Measurements from ENCODE around the gene MTPN. TPM values are rescaled to one million over a fixed set of nuclear protein-coding genes. Genes with fewer than 3 reads are reported as not detected.

MTPN gene
- total RNA-seq, 6 experiments from 2014 or later = 31.6 to 42.3 (median 39.5) TPM

DNA sequence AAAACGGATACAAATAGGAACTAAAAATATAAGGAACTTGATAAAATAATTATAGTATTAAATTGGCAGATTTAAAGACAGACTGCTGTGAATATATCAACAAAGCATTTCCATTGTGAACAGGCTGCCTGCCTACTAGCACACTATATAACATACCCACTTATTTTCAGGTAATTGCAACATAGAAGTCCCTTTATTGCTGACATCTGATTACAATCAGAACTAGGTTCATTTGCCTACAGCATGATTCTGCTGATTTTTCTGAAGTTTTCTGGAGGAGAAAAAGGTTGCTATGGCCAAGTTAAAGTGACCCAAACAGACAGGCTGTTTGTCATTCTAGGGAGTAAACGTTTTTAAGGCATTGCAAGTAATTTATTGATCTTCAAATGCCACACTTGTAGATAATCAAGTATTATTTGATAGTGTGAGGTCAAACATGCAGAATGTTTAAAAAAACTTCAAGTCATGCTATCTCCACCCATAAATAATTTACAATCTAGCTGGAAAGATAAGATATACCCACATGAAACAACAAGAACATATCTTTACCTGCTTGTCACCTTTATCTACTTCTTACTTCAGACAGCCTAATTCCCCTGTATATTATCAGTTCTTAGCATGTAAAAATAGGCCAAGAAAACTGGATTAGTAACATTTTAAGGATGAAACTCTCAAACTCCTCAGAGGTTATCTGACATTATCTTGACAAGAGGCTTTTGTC, 40.5 kb downstream of the MTPN start:
- DNase-seq (no peak), ATAC-seq (peak in 2 of 4 donors; percentile 23 to 29)
- Histone ChIP-seq H3K36me3 (no peaks in the 10 kb centered on the region), H3K27me3 (no peaks in the 10 kb centered on the region), H3K4me3 (no peak overlapping the region), H3K4me1 (peaks cover 0 to 10% (median 1%) of the 10 kb centered on the region in 4 donors), H3K9me3 (no peaks in the 10 kb centered on the region), H3K27ac (no peak overlapping the region)
- intact Hi-C loops (cut with DNase I) = no loop called here
- WGBS (ENCODE audit: insufficient coverage, low coverage, low lambda C conversion rate, missing lambda C conversion rate) = 25% methylated on average over 2 of the region's 2 CpGs
- TF ChIP-seq CTCF (IDR thresholded peaks at IDR 0.05) (no peak), POLR2A (IDR thresholded peaks at IDR 0.05) (no peak)

DNA sequence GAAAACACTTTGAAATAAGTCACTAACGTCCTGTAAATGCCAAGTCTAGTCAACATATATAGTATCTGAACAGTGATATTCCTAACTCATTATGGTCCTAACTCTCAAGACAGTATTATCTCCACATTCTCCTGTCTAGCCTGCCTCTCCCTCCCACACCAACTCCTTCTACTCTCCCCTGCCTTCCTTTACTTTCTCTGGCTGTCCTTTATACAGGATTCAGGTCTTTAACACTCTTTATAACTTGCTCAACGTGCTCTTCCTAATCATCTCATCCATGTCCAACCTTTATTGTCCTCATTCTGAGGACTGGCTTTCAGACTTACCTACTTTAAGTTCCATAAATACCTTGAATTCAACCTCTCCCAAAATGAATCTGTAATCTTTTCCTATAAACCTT, 42.5 kb downstream of the MTPN start:
- H3K4me3 ChIP-seq = no peak overlapping the region
- no peaks in the 10 kb centered on the region for H3K27me3 ChIP-seq
- H3K36me3 ChIP-seq = no peaks in the 10 kb centered on the region
- 79% methylated on average over 2 of the region's 2 CpGs for WGBS (ENCODE audit: insufficient coverage, low coverage, low lambda C conversion rate, missing lambda C conversion rate)
- H3K27ac ChIP-seq = no peak overlapping the region
- intact Hi-C loops (cut with DNase I) = no loop called here
- TF ChIP-seq CTCF (IDR thresholded peaks at IDR 0.05) (no peak), POLR2A (IDR thresholded peaks at IDR 0.05) (no peak)
- DNase-seq (no peak), ATAC-seq (no peak)
- H3K9me3 ChIP-seq = no peaks in the 10 kb centered on the region
- H3K4me1 ChIP-seq = peaks cover 0 to 14% (median 1%) of the 10 kb centered on the region in 4 donors

GRCh38 chr7:135933509-135934188, 43.5 kb downstream of the MTPN start:
- intact Hi-C loops (cut with DNase I) = no loop called here
- no peak overlapping the region for H3K27ac ChIP-seq
- DNase-seq = no peak
- H3K36me3 ChIP-seq = no peaks in the 10 kb centered on the region
- peaks cover 0 to 14% (median 1%) of the 10 kb centered on the region in 4 donors for H3K4me1 ChIP-seq
- WGBS (ENCODE audit: insufficient coverage, low coverage, low lambda C conversion rate, missing lambda C conversion rate) = 78% methylated on average over 2 of the region's 2 CpGs
- no peak for ATAC-seq
- no peaks in the 10 kb centered on the region for H3K9me3 ChIP-seq
- no peak overlapping the region for H3K4me3 ChIP-seq
- H3K27me3 ChIP-seq = no peaks in the 10 kb centered on the region
- no peak for TF ChIP-seq CTCF (IDR thresholded peaks at IDR 0.05)
- TF ChIP-seq POLR2A (IDR thresholded peaks at IDR 0.05) = no peak

- H3K36me3 ChIP-seq = no peaks in the 10 kb centered on the region
- H3K9me3 ChIP-seq = no peaks in the 10 kb centered on the region
- ATAC-seq = no peak
- no peak for DNase-seq
- TF ChIP-seq CTCF (IDR thresholded peaks at IDR 0.05) = no peak
- TF ChIP-seq POLR2A (IDR thresholded peaks at IDR 0.05) = no peak
- no peaks in the 10 kb centered on the region for H3K27me3 ChIP-seq
- no peak overlapping the region for H3K27ac ChIP-seq
- peaks cover 0 to 14% (median 0%) of the 10 kb centered on the region in 4 donors for H3K4me1 ChIP-seq
- WGBS (ENCODE audit: insufficient coverage, low coverage, low lambda C conversion rate, missing lambda C conversion rate) = 77% methylated on average over 5 of the region's 5 CpGs
- intact Hi-C loops (cut with DNase I) = no loop called here
- no peak overlapping the region for H3K4me3 ChIP-seq
Observed at GRCh38 chr7:135932131-135932530, 45.0 kb downstream of the MTPN start.
